Subcutaneous abdominal adipose tissue (tissue), 5 donors: ENCODE data around the gene B3GNT2.

Experiments
- H3K27ac ChIP-seq: one replicate; pipeline ENCODE4 v1.7.0; 2013; ENCODE audit warnings: low read depth, mild to moderate bottlenecking, inconsistent platforms, low read length, moderate library complexity
- H3K27me3 ChIP-seq, 5 donors: one replicate each; pipeline ENCODE4 v1.7.0; 2013; ENCODE audit warnings: low read length in 5 of 5, inconsistent platforms in 1 of 5; ENCODE audit not compliant: control insufficient read depth in 5 of 5, insufficient read depth in 4 of 5
- H3K36me3 ChIP-seq, 5 donors: one replicate each; pipeline ENCODE4 v1.7.0; 2013; ENCODE audit warnings: low read length in 5 of 5; ENCODE audit not compliant: control insufficient read depth in 5 of 5, insufficient read depth in 5 of 5
- H3K4me1 ChIP-seq, 5 donors: one replicate each; pipeline ENCODE4 v1.7.0; 2013; ENCODE audit warnings: low read length in 5 of 5, mild to moderate bottlenecking in 3 of 5, moderate library complexity in 1 of 5; ENCODE audit not compliant: control insufficient read depth in 5 of 5, insufficient read depth in 5 of 5
- H3K4me3 ChIP-seq, 5 donors: one replicate each; pipeline ENCODE4 v1.7.0; 2013; ENCODE audit warnings: low read length in 5 of 5, low read depth in 1 of 5
- H3K9ac ChIP-seq, 5 donors: one replicate each; pipeline ENCODE4 v1.7.0; 2013; ENCODE audit warnings: low read length in 5 of 5, mild to moderate bottlenecking in 4 of 5, moderate library complexity in 3 of 5
- H3K9me3 ChIP-seq, 5 donors: one replicate each; pipeline ENCODE4 v1.7.0; 2013; ENCODE audit warnings: low read length in 5 of 5; ENCODE audit not compliant: control insufficient read depth in 5 of 5
- donor health status: healthy.
- donor health status: healthy.
- donor health status: healthy.
- donor health status: healthy.
- donor health status: healthy.

The B3GNT2 gene

GRCh38 chr2:62203459-62203858 is 7.5 kb downstream of the B3GNT2 start:
- Histone ChIP-seq H3K9ac (no peak overlapping the region), H3K4me3 (no peak overlapping the region), H3K4me1 (peaks cover 0 to 39% (median 30%) of the 10 kb centered on the region in 5 donors), H3K9me3 (no peaks in the 10 kb centered on the region), H3K27ac (no peak overlapping the region), H3K36me3 (peaks cover 0 to 2% (median 0%) of the 10 kb centered on the region in 5 donors), H3K27me3 (no peaks in the 10 kb centered on the region)

- H3K27me3 ChIP-seq, result no peaks in the 10 kb centered on the region
- H3K27ac ChIP-seq, result no peak overlapping the region
- no peaks in the 10 kb centered on the region for H3K9me3 ChIP-seq
- peaks cover 3 to 44% (median 31%) of the 10 kb centered on the region in 5 donors for H3K4me1 ChIP-seq
- no peak overlapping the region for H3K4me3 ChIP-seq
- no peak overlapping the region for H3K9ac ChIP-seq
- H3K36me3 ChIP-seq, result peaks cover 0 to 2% (median 0%) of the 10 kb centered on the region in 5 donors
Measured at GRCh38 chr2:62204998-62205496, 9.1 kb downstream of the B3GNT2 start.

- no peak overlapping the region for H3K9ac ChIP-seq
- no peaks in the 10 kb centered on the region for H3K9me3 ChIP-seq
- peaks cover 3 to 44% (median 30%) of the 10 kb centered on the region in 5 donors for H3K4me1 ChIP-seq
- H3K27me3 ChIP-seq, result no peaks in the 10 kb centered on the region
- no peak overlapping the region for H3K4me3 ChIP-seq
- H3K27ac ChIP-seq, result no peak overlapping the region
- peaks cover 0 to 2% (median 0%) of the 10 kb centered on the region in 5 donors for H3K36me3 ChIP-seq
Measured at GRCh38 chr2:62205554-62205953, 9.6 kb downstream of the B3GNT2 start.

- H3K27me3 ChIP-seq, result no peaks in the 10 kb centered on the region
- peaks cover 3 to 44% (median 26%) of the 10 kb centered on the region in 5 donors for H3K4me1 ChIP-seq
- H3K4me3 ChIP-seq, result no peak overlapping the region
- H3K9me3 ChIP-seq, result no peaks in the 10 kb centered on the region
- peaks cover 0 to 2% (median 0%) of the 10 kb centered on the region in 5 donors for H3K36me3 ChIP-seq
- no peak overlapping the region for H3K9ac ChIP-seq
- H3K27ac ChIP-seq, result no peak overlapping the region
Measured at GRCh38 chr2:62206024-62206423, 10.1 kb downstream of the B3GNT2 start.

- Histone ChIP-seq H3K27me3 (no peaks in the 10 kb centered on the region), H3K9me3 (peaks cover 0 to 10% (median 3%) of the 10 kb centered on the region in 5 donors), H3K4me1 (peaks cover 0 to 29% (median 16%) of the 10 kb centered on the region in 5 donors), H3K27ac (no peak overlapping the region), H3K36me3 (peaks cover 0 to 2% (median 0%) of the 10 kb centered on the region in 5 donors), H3K9ac (no peak overlapping the region), H3K4me3 (no peak overlapping the region)
Measured at GRCh38 chr2:62207491-62207890, 11.6 kb downstream of the B3GNT2 start.

GRCh38 chr2:62208074-62208757 is 12.3 kb downstream of the B3GNT2 start:
- H3K4me1 ChIP-seq, result peaks cover 0 to 25% (median 12%) of the 10 kb centered on the region in 5 donors
- H3K27ac ChIP-seq, result no peak overlapping the region
- no peak overlapping the region for H3K9ac ChIP-seq
- H3K27me3 ChIP-seq, result no peaks in the 10 kb centered on the region
- H3K36me3 ChIP-seq, result peaks cover 0 to 2% (median 0%) of the 10 kb centered on the region in 5 donors
- peaks cover 0 to 10% (median 3%) of the 10 kb centered on the region in 5 donors for H3K9me3 ChIP-seq
- no peak overlapping the region for H3K4me3 ChIP-seq

GRCh38 chr2:62208758-62209114 is 12.8 kb downstream of the B3GNT2 start:
- peaks cover 0 to 10% (median 3%) of the 10 kb centered on the region in 5 donors for H3K9me3 ChIP-seq
- peaks cover 0 to 26% (median 13%) of the 10 kb centered on the region in 5 donors for H3K4me1 ChIP-seq
- H3K9ac ChIP-seq, result no peak overlapping the region
- no peaks in the 10 kb centered on the region for H3K27me3 ChIP-seq
- H3K36me3 ChIP-seq, result peaks cover 0 to 2% (median 0%) of the 10 kb centered on the region in 5 donors
- H3K27ac ChIP-seq, result no peak overlapping the region
- H3K4me3 ChIP-seq, result no peak overlapping the region

GRCh38 chr2:62209427-62209991 is 13.6 kb downstream of the B3GNT2 start:
- H3K9me3 ChIP-seq, result peaks cover 0 to 10% (median 3%) of the 10 kb centered on the region in 5 donors
- H3K4me1 ChIP-seq, result peaks cover 0 to 32% (median 13%) of the 10 kb centered on the region in 5 donors
- H3K27ac ChIP-seq, result no peak overlapping the region

GRCh38 chr2:62215306-62216064 is 19.6 kb downstream of the B3GNT2 start:
- Histone ChIP-seq H3K27ac (peak overlapping the region; percentile 39), H3K36me3 (no peaks in the 10 kb centered on the region), H3K9ac (peak overlapping the region in 3 of 5 donors; percentile 18 to 53 (median 53)), H3K4me1 (peaks cover 8 to 59% (median 46%) of the 10 kb centered on the region in 5 donors), H3K27me3 (no peaks in the 10 kb centered on the region), H3K4me3 (peak overlapping the region in 2 of 5 donors; percentile 1 to 10), H3K9me3 (peaks cover 0 to 10% (median 3%) of the 10 kb centered on the region in 5 donors)

More at GRCh38 chr2:62209427-62209991, 13.6 kb downstream of the B3GNT2 start:
- Histone ChIP-seq H3K36me3 (peaks cover 0 to 2% (median 0%) of the 10 kb centered on the region in 5 donors), H3K4me3 (no peak overlapping the region), H3K9ac (no peak overlapping the region), H3K27me3 (no peaks in the 10 kb centered on the region)
